Measurements from ENCODE around the gene SERPINF2. TPM values are rescaled to one million over a fixed set of nuclear protein-coding genes. Genes with fewer than 3 reads are reported as not detected.
"Not testable (repeated sequence)": the region's sequence is repeated elsewhere in the genome, so short reads cannot be mapped to it uniquely, and the experiment has no call there.

The SERPINF2 gene
- total RNA-seq, 1 donor from 2014 or later: not detected

- peak; percentile 86 for DNase-seq
Observed at GRCh38 chr17:1762901-1763898, 20.5 kb downstream of the SERPINF2 start.

DNA sequence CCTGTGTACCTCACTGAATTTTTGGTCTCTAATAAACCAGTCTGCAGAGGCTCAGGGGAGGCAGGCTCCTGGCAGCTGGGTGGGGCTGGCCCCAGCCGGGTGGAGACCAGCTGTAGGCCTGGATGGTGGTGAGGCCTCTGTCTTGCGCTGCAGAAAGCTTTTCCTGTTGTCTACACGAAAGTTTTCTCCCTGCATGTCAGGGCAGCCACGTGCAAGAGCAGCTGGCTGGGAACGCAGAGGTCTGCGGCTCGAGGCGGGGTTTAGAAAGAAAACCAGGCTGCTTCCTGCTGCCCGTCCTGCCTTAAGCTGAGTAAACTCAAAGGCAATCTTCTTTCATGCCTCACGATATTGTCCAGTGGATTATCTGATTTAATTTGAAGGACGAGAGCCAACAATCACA, 21.6 kb downstream of the SERPINF2 start:
- DNase-seq: peak; percentile 93

GRCh38 chr17:1764705-1765104, 22.0 kb downstream of the SERPINF2 start:
- DNase-seq: not testable (repeated sequence)

DNA sequence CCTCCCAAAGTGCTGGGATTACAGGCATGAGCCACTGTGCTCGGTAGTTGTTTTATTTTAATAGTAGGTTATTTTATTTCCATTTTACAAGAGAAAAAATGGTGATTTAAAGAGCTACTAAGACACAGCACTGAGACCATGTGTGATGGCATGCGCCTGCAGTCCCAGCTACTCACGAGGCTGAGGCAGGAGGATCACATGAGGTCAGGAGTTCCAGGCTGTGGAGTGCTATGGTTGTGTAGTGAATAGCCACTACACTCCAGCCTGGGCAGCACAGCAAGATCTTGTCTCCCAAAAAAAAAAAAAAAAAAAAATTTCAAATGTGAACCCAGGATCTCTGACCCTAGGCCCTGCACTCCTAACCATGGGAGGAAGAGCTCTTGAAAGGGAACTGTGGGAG, 22.9 kb downstream of the SERPINF2 start:
- no peak for DNase-seq

- peak; percentile 77 for DNase-seq
Observed at GRCh38 chr17:1766382-1767135, 23.9 kb downstream of the SERPINF2 start.

DNA sequence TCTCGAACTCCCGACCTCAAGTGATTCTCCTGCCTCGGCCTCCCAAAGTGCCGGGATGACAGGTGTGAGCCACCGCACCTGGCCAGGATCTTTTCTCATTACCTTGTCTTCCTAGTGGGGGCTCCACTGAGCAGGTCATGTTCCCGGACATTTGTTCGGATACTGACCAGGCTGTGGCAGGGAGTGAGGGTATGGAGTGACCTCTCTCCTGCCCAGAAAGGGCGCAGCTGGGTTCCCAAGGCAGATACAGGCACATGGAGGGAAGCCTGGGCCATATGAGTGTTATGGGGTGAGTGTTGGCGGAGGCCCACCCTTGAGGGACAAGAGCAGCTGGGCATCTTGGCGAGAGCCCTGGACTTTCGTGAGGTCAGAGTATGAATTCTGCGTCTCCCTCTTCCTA, 24.7 kb downstream of the SERPINF2 start:
- peak; percentile 47 for DNase-seq

GRCh38 chr17:1769822-1770477, 27.3 kb downstream of the SERPINF2 start:
- peak; percentile 74 for DNase-seq

GRCh38 chr17:1773000-1773695, 30.5 kb downstream of the SERPINF2 start:
- DNase-seq: not testable (repeated sequence)

GRCh38 chr17:1773696-1774181, 31.1 kb downstream of the SERPINF2 start:
- DNase-seq: no peak

GRCh38 chr17:1774390-1775176, 31.9 kb downstream of the SERPINF2 start:
- DNase-seq: no peak

DNA sequence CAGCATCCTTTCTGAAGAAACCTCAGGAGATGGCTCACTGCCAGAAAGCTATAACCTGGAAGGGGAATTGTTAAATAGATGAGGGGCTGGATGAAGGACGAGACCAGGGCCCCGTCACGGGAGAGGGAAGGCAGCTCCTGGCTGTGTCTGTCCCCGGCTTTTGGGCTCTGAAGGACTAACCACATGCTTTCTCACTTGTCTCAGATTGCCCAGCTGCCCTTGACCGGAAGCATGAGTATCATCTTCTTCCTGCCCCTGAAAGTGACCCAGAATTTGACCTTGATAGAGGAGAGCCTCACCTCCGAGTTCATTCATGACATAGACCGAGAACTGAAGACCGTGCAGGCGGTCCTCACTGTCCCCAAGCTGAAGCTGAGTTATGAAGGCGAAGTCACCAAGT, 33.7 kb downstream of the SERPINF2 start:
- DNase-seq: no peak

DNA sequence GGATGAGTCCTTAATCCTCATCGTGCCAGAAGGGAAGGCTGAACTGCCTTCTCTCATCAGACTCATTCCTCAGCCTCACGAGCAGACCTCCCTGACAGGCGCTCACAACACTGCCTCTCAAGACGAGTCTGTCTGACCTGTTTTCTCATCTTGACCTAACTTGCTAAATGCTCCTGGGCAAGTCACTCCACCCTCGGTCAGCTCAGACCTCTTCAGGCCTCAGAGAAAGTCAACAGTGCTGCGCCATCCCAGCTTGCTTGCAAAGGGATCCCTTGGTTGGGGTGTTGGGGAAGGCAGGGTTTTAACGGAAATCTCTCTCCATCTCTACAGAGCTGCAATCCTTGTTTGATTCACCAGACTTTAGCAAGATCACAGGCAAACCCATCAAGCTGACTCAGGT, 34.2 kb downstream of the SERPINF2 start:
- DNase-seq: no peak

GRCh38 chr17:1779571-1780131, 37.0 kb downstream of the SERPINF2 start:
- peak; percentile 90 for DNase-seq

DNA sequence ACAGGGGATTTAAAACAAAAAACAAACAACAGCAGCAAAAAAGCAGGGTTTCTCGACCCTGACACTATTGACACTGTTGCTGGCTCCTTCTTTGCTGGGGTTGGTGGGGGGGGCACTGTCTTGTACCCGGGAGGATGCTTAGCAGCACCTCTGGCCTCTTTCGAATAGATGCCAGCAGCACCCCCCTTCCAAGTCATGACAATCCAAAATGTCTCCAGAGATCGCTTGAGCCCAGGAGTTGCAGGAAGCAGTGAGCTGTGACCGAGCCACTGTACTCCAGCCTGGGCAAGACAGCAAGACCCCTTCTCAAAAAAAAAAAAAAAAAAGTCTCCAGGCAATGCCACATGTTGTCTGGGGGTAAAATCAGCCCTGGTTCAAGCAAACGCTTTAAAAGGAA, 39.5 kb downstream of the SERPINF2 start:
- no peak for DNase-seq

- DNase-seq: no peak
Observed at GRCh38 chr17:1783271-1783670, 40.6 kb downstream of the SERPINF2 start.

GRCh38 chr17:1783834-1784611, 41.4 kb downstream of the SERPINF2 start:
- DNase-seq: peak; percentile 95

GRCh38 chr17:1785930-1786329, 43.3 kb downstream of the SERPINF2 start:
- DNase-seq: no peak

GRCh38 chr17:1786708-1787107, 44.0 kb downstream of the SERPINF2 start:
- DNase-seq: no peak

DNA sequence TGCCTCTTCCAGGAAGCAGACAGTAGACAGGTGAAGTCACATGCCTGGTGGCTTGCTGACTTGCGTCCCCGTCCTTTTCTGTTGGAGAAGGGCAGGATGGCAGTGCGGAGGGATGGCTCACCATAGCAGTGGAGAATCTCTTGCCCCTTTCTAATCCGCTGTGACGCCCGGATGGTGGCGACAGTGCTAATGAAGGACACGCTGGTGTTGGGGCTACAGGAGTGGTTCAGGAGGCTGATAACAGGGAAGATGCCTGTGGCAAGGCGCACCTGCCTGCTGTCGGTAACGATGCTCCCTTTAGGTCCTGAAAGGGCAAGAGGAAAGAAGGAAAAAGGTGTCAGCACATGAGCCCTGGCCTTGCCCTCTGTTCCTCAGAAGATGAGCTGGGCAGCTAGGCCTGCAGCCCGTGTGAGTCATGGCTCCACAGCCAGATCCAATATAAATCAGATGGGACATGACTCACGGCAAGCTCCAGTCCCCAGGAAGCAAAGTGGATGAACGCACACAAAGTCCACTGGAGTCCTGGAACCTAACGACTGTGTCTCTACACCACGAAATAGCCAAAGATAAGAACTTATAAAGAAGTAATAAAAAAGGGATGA, 44.7 kb downstream of the SERPINF2 start:
- no peak for DNase-seq
